Panc1 (cell line): Measurements from ENCODE around the gene GLIS2.

Source experiments
- TF ChIP-seq, protein P1 (sequence below): fragments of 450-650 bp; IDR thresholded peaks from 2 replicates; pipeline ENCODE4 v1.5.1; 2017; ENCODE audit warnings: mild to moderate bottlenecking
- TF ChIP-seq, protein P2 (sequence below), 2 experiments: IDR thresholded peaks; 2 replicates each; pipeline ENCODE4 v1.6.1; 2011 to 2012; ENCODE audit warnings: low read depth in 2 of 2, control low read depth in 1 of 2, low read length in 1 of 2, mild to moderate bottlenecking in 1 of 2, moderate library complexity in 1 of 2; ENCODE audit not compliant: insufficient read depth in 1 of 2

- TF ChIP-seq, protein P1, sequence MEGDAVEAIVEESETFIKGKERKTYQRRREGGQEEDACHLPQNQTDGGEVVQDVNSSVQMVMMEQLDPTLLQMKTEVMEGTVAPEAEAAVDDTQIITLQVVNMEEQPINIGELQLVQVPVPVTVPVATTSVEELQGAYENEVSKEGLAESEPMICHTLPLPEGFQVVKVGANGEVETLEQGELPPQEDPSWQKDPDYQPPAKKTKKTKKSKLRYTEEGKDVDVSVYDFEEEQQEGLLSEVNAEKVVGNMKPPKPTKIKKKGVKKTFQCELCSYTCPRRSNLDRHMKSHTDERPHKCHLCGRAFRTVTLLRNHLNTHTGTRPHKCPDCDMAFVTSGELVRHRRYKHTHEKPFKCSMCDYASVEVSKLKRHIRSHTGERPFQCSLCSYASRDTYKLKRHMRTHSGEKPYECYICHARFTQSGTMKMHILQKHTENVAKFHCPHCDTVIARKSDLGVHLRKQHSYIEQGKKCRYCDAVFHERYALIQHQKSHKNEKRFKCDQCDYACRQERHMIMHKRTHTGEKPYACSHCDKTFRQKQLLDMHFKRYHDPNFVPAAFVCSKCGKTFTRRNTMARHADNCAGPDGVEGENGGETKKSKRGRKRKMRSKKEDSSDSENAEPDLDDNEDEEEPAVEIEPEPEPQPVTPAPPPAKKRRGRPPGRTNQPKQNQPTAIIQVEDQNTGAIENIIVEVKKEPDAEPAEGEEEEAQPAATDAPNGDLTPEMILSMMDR: peak; percentile 98
- TF ChIP-seq, protein P2, sequence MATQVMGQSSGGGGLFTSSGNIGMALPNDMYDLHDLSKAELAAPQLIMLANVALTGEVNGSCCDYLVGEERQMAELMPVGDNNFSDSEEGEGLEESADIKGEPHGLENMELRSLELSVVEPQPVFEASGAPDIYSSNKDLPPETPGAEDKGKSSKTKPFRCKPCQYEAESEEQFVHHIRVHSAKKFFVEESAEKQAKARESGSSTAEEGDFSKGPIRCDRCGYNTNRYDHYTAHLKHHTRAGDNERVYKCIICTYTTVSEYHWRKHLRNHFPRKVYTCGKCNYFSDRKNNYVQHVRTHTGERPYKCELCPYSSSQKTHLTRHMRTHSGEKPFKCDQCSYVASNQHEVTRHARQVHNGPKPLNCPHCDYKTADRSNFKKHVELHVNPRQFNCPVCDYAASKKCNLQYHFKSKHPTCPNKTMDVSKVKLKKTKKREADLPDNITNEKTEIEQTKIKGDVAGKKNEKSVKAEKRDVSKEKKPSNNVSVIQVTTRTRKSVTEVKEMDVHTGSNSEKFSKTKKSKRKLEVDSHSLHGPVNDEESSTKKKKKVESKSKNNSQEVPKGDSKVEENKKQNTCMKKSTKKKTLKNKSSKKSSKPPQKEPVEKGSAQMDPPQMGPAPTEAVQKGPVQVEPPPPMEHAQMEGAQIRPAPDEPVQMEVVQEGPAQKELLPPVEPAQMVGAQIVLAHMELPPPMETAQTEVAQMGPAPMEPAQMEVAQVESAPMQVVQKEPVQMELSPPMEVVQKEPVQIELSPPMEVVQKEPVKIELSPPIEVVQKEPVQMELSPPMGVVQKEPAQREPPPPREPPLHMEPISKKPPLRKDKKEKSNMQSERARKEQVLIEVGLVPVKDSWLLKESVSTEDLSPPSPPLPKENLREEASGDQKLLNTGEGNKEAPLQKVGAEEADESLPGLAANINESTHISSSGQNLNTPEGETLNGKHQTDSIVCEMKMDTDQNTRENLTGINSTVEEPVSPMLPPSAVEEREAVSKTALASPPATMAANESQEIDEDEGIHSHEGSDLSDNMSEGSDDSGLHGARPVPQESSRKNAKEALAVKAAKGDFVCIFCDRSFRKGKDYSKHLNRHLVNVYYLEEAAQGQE (IDR thresholded peaks at IDR 0.05; ENCODE audit: insufficient read depth in 1 of 2, low read depth in 2 of 2, low read length in 1 of 2): no peak
Observed at GRCh38 chr16:4330277-4330874, 14.5 kb downstream of the GLIS2 start.
